Muscle layer of colon (tissue), 2 donors: ENCODE results near the gene PPID.
"Not testable (repeated sequence)": the region's sequence is repeated elsewhere in the genome, so short reads cannot be mapped to it uniquely, and the experiment has no call there.

Experiments
- H3K27ac ChIP-seq: one replicate; pipeline ENCODE4 v1.7.0; 2013; ENCODE audit warnings: low read depth, mild to moderate bottlenecking, low read length, moderate library complexity
- H3K27me3 ChIP-seq, 2 donors: one replicate each; pipeline ENCODE4 v1.7.0; 2013; ENCODE audit warnings: low read length in 2 of 2, mild to moderate bottlenecking in 2 of 2; ENCODE audit not compliant: insufficient read depth in 2 of 2, control insufficient read depth in 1 of 2
- H3K36me3 ChIP-seq: one replicate; pipeline ENCODE4 v1.7.0; 2013; ENCODE audit warnings: mild to moderate bottlenecking, low read length; ENCODE audit not compliant: insufficient read depth
- H3K4me1 ChIP-seq: one replicate; pipeline ENCODE4 v1.7.0; 2013; ENCODE audit warnings: mild to moderate bottlenecking, low read length; ENCODE audit not compliant: insufficient read depth
- H3K4me3 ChIP-seq, 2 donors: one replicate each; pipeline ENCODE4 v1.7.0; 2013; ENCODE audit warnings: low read length in 2 of 2, low read depth in 1 of 2, mild to moderate bottlenecking in 1 of 2, moderate library complexity in 1 of 2
- H3K9ac ChIP-seq: one replicate; pipeline ENCODE4 v1.7.0; 2013; ENCODE audit warnings: low read length
- H3K9me3 ChIP-seq: one replicate; pipeline ENCODE4 v1.7.0; 2013; ENCODE audit warnings: mild to moderate bottlenecking, low read length
- donor health status: abdominal sarcoma.
- donor health status: Adenocarcinoma of cecum.

Gene PPID

GRCh38 chr4:158758703-158759102, 35.5 kb upstream of the PPID start:
- H3K36me3 ChIP-seq: no peaks in the 10 kb centered on the region
- H3K9ac ChIP-seq: no peak overlapping the region
- no peaks in the 10 kb centered on the region for H3K27me3 ChIP-seq
- H3K4me3 ChIP-seq: no peak overlapping the region
- H3K9me3 ChIP-seq: no peaks in the 10 kb centered on the region
- no peak overlapping the region for H3K27ac ChIP-seq
- no peaks in the 10 kb centered on the region for H3K4me1 ChIP-seq

DNA sequence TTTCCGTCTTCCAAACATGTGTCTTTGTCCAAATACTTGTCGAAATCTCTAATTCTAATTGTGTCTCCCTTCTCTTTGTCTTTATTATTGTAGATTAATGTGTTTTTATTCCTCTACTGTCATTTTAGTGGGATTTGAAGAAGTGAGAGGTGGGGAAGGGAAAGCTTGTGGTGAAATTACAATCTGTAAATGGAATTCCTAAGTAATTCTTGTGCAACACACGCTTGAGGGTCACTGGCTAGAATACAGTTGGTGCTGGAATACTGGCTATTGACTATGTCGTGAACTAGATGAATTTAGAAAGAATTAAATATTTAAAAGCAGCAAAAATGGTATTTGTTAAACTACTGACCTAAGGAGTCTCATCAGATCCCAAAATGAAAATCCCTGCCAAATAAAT, 34.9 kb upstream of the PPID start:
- Histone ChIP-seq H3K36me3 (no peaks in the 10 kb centered on the region), H3K27me3 (no peaks in the 10 kb centered on the region), H3K4me1 (no peaks in the 10 kb centered on the region), H3K9me3 (no peaks in the 10 kb centered on the region), H3K4me3 (no peak overlapping the region), H3K27ac (no peak overlapping the region), H3K9ac (no peak overlapping the region)

GRCh38 chr4:158756588-158756987, 33.4 kb upstream of the PPID start:
- Histone ChIP-seq H3K4me1 (no peaks in the 10 kb centered on the region), H3K9me3 (no peaks in the 10 kb centered on the region), H3K36me3 (no peaks in the 10 kb centered on the region), H3K9ac (no peak overlapping the region), H3K27me3 (no peaks in the 10 kb centered on the region), H3K4me3 (no peak overlapping the region), H3K27ac (no peak overlapping the region)

DNA sequence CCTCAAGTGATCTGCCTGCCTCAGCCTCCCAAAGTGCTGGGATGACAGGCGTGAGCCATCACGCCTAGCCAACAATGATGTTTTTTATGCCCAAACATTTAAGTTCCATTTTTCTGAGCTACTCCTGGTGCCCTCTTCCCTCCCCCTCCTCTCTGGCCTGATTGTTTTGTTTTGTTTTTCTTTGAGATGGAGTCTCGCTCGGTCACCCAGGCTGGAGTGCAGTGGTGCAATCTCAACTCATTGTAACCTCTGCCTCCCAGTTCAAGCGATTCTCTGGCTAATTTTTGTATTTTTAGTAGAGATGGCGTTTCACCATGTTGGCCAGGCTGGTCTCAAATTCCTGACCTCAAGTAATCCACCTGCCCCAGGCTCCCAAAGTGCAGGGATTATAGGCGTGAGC, 32.6 kb upstream of the PPID start:
- not testable (repeated sequence) for H3K36me3 ChIP-seq, H3K4me1 ChIP-seq, H3K27me3 ChIP-seq, H3K4me3 ChIP-seq, H3K9ac ChIP-seq, H3K9me3 ChIP-seq, H3K27ac ChIP-seq

GRCh38 chr4:158754385-158755180, 31.4 kb upstream of the PPID start:
- no peaks in the 10 kb centered on the region for H3K4me1 ChIP-seq
- H3K9me3 ChIP-seq: no peaks in the 10 kb centered on the region
- H3K9ac ChIP-seq: no peak overlapping the region
- no peak overlapping the region for H3K4me3 ChIP-seq
- H3K36me3 ChIP-seq: no peaks in the 10 kb centered on the region
- no peaks in the 10 kb centered on the region for H3K27me3 ChIP-seq
- no peak overlapping the region for H3K27ac ChIP-seq

DNA sequence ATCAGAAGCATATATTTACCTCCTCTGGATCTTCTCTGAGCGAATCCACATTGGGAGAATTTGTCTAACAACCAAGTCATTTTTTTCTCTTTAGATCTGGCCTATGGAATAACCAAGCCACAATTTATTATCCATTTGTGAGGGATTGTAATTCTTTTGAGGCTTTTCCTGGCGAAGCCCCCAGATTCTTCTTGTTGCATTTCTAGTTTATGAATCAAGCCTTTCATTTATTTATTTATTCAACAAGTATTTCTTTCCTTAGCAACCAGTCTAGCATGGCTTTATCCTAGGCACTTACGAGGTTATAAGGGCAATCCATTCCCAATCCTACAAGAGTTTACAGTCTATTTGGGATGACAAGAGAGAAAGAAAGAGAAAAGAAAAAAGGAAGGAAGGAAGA, 27.2 kb upstream of the PPID start:
- no peaks in the 10 kb centered on the region for H3K27me3 ChIP-seq
- no peaks in the 10 kb centered on the region for H3K36me3 ChIP-seq
- H3K9ac ChIP-seq: no peak overlapping the region
- no peak overlapping the region for H3K4me3 ChIP-seq
- no peaks in the 10 kb centered on the region for H3K4me1 ChIP-seq
- H3K9me3 ChIP-seq: no peaks in the 10 kb centered on the region
- no peak overlapping the region for H3K27ac ChIP-seq

- H3K4me1 ChIP-seq, H3K4me3 ChIP-seq, H3K27me3 ChIP-seq, H3K9me3 ChIP-seq, H3K9ac ChIP-seq, H3K27ac ChIP-seq, H3K36me3 ChIP-seq: not testable (repeated sequence)
Measured at GRCh38 chr4:158746537-158746936, 23.3 kb upstream of the PPID start.

GRCh38 chr4:158741326-158742021, 18.3 kb upstream of the PPID start:
- H3K36me3 ChIP-seq: no peaks in the 10 kb centered on the region
- no peaks in the 10 kb centered on the region for H3K9me3 ChIP-seq
- H3K27me3 ChIP-seq: no peaks in the 10 kb centered on the region
- no peak overlapping the region for H3K4me3 ChIP-seq
- H3K9ac ChIP-seq: no peak overlapping the region
- H3K4me1 ChIP-seq: no peaks in the 10 kb centered on the region
- no peak overlapping the region for H3K27ac ChIP-seq

GRCh38 chr4:158739600-158739999, 16.4 kb upstream of the PPID start:
- no peaks in the 10 kb centered on the region for H3K4me1 ChIP-seq

DNA sequence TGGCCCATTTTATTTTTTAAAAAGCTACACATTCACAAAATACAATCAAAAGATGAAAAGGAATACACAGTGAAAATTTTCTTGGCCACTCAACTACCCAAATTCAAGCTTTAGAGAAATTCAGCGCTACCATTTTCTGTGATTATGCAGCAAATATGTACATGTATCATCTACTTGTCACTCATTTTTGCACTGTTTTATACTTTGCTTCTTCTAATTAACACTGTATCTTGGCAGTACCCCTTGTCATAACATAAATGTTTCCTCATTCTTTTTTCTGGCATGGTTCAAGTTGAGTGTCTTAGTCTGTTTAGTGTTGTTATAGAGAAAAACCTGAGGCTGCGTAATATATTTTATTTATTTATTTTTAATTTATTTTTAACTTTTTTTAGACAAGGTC, 15.7 kb upstream of the PPID start:
- H3K27me3 ChIP-seq: no peaks in the 10 kb centered on the region
- H3K27ac ChIP-seq: no peak overlapping the region
- H3K9me3 ChIP-seq: no peaks in the 10 kb centered on the region

More at GRCh38 chr4:158739600-158739999, 16.4 kb upstream of the PPID start:
- no peaks in the 10 kb centered on the region for H3K9me3 ChIP-seq
- no peaks in the 10 kb centered on the region for H3K27me3 ChIP-seq
- no peaks in the 10 kb centered on the region for H3K36me3 ChIP-seq
- H3K4me3 ChIP-seq: no peak overlapping the region
- H3K27ac ChIP-seq: no peak overlapping the region
- no peak overlapping the region for H3K9ac ChIP-seq

GRCh38 chr4:158729716-158730559, 6.7 kb upstream of the PPID start:
- H3K9me3 ChIP-seq: no peaks in the 10 kb centered on the region
- H3K9ac ChIP-seq: no peak overlapping the region
- H3K4me3 ChIP-seq: no peak overlapping the region
- H3K36me3 ChIP-seq: no peaks in the 10 kb centered on the region
- no peaks in the 10 kb centered on the region for H3K4me1 ChIP-seq
- no peak overlapping the region for H3K27ac ChIP-seq
- H3K27me3 ChIP-seq: no peaks in the 10 kb centered on the region

More for the DNA sequence above, 15.7 kb upstream of the PPID start:
- H3K36me3 ChIP-seq: no peaks in the 10 kb centered on the region
- no peaks in the 10 kb centered on the region for H3K4me1 ChIP-seq
- no peak overlapping the region for H3K9ac ChIP-seq
- H3K4me3 ChIP-seq: no peak overlapping the region
